Upper lobe of right lung (tissue), 1 donor: ENCODE data around the gene MAN1A2. TPM values are rescaled to one million over a fixed set of nuclear protein-coding genes. Genes with fewer than 3 reads are reported as not detected.
"Not testable (repeated sequence)": the region's sequence is repeated elsewhere in the genome, so short reads cannot be mapped to it uniquely, and the experiment has no call there.

Source experiments
- ATAC-seq: fragments of 200-7000 bp; cut with Tn5 transposase; one replicate; pipeline ENCODE4 v1.9.1; 2020; ENCODE audit warnings: mild to moderate bottlenecking, moderate library complexity
- DNase-seq: peaks from one replicate; pipeline ENCODE4 v3.0.0-alpha.2; 2020
- H3K27ac ChIP-seq: fragments of 200-600 bp; one replicate; pipeline ENCODE4 v1.8.0; 2022
- H3K27me3 ChIP-seq: fragments of 200-600 bp; one replicate; pipeline ENCODE4 v1.8.0; 2022; ENCODE audit warnings: mild to moderate bottlenecking
- H3K36me3 ChIP-seq: fragments of 200-600 bp; one replicate; pipeline ENCODE4 v1.8.0; 2022
- H3K4me1 ChIP-seq: fragments of 200-600 bp; one replicate; pipeline ENCODE4 v1.8.0; 2022
- H3K4me3 ChIP-seq: fragments of 200-600 bp; one replicate; pipeline ENCODE4 v1.8.0; 2022; ENCODE audit warnings: mild to moderate bottlenecking
- H3K9me3 ChIP-seq: fragments of 200-600 bp; one replicate; pipeline ENCODE4 v1.8.0; 2022
- intact Hi-C: fragments of 100-400 bp; cut with DNase I; formaldehyde crosslinking; loops from one replicate; pipeline ENCODE4 v1.11.0; 2022
- total RNA-seq: library from RNA; stranded (reverse); fragmentation: NEBNext Ultra II Directional; extraction: Animal tissue kit (Norgen Biotek cat#: 25700); gene quantifications from one replicate; pipeline ENCODE4 v1.2.1, GENCODE V29; 2021
- TF ChIP-seq, protein P1 (sequence below): fragments of 200-600 bp; IDR thresholded peaks from one replicate; pipeline ENCODE4 v1.8.0; 2022; ENCODE audit warnings: antibody characterized with exemption
- donor health status: DM: no; HTN: yes; CAD: no; lungs with severe emphysema.

MAN1A2 gene
- total RNA-seq, 1 donor from 2014 or later = 40.3 TPM

DNA sequence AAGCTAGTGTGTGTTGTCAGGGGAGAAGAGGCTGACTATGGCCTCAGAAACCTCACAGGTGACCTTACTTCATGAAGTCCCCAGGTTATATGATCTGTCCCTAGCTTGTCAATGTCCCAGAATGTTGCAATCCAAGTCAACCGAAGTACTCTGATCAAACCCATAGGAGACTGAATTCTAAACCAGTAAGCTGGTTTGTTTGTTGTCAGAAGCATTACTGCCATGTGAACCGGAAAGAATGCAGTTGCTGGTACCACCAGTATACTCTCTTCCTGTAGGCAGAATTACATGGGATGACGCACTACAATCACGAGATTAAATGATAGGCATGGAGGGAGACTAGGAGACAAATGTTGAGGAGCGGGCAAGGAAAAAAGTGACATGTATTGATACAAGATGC lies 26.1 kb upstream of the MAN1A2 start:
- intact Hi-C loops = no loop called here
- TF ChIP-seq, protein P1, sequence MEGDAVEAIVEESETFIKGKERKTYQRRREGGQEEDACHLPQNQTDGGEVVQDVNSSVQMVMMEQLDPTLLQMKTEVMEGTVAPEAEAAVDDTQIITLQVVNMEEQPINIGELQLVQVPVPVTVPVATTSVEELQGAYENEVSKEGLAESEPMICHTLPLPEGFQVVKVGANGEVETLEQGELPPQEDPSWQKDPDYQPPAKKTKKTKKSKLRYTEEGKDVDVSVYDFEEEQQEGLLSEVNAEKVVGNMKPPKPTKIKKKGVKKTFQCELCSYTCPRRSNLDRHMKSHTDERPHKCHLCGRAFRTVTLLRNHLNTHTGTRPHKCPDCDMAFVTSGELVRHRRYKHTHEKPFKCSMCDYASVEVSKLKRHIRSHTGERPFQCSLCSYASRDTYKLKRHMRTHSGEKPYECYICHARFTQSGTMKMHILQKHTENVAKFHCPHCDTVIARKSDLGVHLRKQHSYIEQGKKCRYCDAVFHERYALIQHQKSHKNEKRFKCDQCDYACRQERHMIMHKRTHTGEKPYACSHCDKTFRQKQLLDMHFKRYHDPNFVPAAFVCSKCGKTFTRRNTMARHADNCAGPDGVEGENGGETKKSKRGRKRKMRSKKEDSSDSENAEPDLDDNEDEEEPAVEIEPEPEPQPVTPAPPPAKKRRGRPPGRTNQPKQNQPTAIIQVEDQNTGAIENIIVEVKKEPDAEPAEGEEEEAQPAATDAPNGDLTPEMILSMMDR = no peak

DNA sequence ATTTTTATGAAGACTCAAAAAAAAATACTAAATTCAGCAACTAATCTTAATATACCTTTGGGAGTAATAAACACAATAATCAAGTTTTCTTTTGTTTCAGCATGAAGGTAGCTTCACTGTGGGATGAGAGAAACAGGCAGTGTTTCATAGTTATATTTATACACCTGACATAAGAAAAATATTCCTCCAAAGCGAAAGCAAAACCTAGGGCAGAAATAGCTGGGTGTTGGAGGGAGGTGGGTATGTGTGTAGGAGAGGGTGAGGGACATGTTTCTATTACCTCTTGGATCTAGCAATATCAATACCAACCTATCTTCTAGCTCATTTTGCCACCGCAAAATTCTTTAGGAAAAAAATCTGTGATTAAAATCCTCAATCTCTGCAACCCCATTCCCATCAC lies 24.9 kb upstream of the MAN1A2 start:
- Histone ChIP-seq H3K27me3 (no peaks in the 10 kb centered on the region), H3K27ac (no peak overlapping the region), H3K4me3 (no peak overlapping the region), H3K36me3 (no peaks in the 10 kb centered on the region), H3K9me3 (no peaks in the 10 kb centered on the region), H3K4me1 (no peaks in the 10 kb centered on the region)
- ATAC-seq (no peak), DNase-seq (no peak)
- intact Hi-C loops = no loop called here
- TF ChIP-seq, protein P1 = no peak

More for the DNA sequence above, 26.1 kb upstream of the MAN1A2 start:
- H3K27me3 ChIP-seq = no peaks in the 10 kb centered on the region
- DNase-seq = no peak
- no peak for ATAC-seq
- no peaks in the 10 kb centered on the region for H3K36me3 ChIP-seq
- no peak overlapping the region for H3K27ac ChIP-seq
- H3K4me3 ChIP-seq = no peak overlapping the region
- no peaks in the 10 kb centered on the region for H3K4me1 ChIP-seq
- no peaks in the 10 kb centered on the region for H3K9me3 ChIP-seq

DNA sequence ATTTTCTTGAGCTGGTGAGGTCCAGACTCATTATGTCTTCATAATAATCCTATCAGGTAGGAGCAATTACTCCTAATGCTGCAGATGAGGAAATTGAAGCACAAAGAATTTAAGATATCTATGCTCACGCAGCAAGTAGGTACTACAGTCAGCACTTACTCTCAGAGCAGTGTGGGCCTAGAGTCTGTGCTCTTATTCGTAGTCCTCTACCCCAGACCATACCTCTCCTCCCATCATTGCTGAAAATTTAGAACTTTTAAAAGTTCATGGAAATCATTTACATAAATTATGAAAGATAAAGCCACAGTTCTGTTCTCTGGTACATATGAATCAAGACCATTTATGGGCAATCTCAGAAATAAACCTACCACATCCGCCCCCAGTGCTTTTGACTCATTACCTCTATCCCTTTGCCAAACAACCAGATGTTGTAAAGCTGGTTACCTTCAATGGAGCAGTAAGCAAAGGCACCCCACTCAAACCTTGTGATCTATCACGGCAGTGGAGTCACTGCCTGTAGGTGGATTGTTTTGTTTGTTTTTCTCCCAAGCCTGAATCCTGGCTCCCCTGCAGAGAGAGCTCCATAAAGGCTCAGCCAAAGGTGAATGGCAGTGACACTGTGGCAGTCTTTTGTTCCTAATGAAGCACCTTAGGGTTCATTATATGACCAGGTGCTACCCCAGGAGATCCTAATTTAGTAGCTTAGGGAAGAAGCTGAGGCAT lies 20.9 kb upstream of the MAN1A2 start:
- DNase-seq = no peak
- Histone ChIP-seq H3K36me3 (no peaks in the 10 kb centered on the region), H3K27me3 (no peaks in the 10 kb centered on the region), H3K4me3 (no peak overlapping the region), H3K27ac (no peak overlapping the region), H3K9me3 (no peaks in the 10 kb centered on the region), H3K4me1 (no peaks in the 10 kb centered on the region)
- no peak for ATAC-seq
- TF ChIP-seq, protein P1 = no peak
- intact Hi-C loops = no loop called here

DNA sequence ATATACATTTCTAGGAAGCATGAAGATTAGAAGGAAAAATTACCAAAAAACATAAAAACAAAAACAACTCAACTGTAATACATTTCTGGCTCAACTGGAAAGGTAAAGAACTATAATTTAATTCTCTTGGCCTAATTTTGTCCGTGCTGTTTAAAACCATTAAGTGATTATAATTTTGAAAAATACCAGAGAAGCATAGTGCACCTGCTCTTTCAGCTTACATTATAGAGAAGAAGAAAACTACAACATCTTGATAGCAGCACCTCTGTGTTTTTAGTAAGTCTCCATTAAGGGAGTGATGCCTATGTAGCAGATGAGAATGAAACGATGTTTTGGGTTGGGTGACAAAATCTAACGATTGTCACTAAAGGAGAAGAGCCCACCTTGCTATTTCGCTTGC lies 19.3 kb upstream of the MAN1A2 start:
- Histone ChIP-seq H3K4me1 (no peaks in the 10 kb centered on the region), H3K27ac (no peak overlapping the region), H3K9me3 (no peaks in the 10 kb centered on the region), H3K27me3 (no peaks in the 10 kb centered on the region), H3K36me3 (no peaks in the 10 kb centered on the region), H3K4me3 (no peak overlapping the region)
- no peak for DNase-seq
- ATAC-seq = no peak
- TF ChIP-seq, protein P1 = no peak
- intact Hi-C loops = no loop called here

DNA sequence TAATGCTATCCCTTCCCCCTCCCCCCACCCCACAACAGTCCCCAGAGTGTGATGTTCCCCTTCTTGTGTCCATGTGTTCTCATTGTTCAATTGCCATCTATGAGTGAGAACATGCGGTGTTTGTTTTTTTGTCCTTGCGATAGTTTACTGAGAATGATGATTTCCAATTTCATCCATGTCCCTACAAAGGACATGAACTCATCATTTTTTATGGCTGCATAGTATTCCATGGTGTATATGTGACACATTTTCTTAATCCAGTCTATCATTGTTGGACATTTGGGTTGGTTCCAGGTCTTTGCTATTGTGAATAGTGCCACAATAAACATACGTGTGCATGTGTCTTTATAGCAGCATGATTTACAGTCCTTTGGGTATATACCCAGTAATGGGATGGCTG lies 14.6 kb upstream of the MAN1A2 start:
- H3K4me1 ChIP-seq, H3K27me3 ChIP-seq, H3K4me3 ChIP-seq, ATAC-seq, H3K9me3 ChIP-seq, DNase-seq, intact Hi-C loops, H3K27ac ChIP-seq, H3K36me3 ChIP-seq: not testable (repeated sequence)

DNA sequence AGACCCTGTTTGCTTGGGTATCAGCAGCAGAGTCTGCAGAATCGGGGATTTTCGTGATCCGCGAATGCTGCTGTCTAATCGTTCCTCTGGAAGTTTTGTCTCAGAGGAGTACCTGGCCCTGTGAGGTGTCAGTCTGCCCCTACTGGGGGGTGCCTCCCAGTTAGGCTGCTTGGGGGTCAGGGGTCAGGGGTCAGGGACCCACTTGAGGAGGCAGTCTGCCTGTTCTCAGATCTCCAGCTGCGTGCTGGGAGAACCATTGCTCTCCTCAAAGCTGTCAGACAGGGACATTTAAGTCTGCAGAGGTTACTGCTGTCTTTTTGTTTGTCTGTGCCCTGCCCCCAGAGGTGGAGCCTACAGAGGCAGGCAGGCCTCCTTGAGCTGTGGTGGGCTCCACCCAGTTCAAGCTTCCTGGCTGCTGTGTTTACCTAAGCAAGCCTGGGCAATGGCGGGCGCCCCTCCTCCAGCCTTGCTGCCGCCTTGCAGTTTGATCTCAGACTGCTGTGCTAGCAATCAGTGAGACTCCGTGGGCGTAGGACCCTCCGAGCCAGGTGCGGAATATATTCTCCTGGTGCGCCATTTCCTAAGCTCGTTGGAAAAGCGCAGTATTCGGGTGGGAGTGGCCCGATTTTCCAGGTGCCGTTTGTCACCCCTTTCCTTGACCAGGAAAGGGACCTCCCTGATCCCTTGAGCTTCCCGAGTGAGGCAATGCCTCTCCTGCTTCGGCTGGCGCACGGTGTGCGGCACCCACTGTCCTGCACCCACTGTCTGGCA lies 9.2 kb upstream of the MAN1A2 start:
- not testable (repeated sequence) for ATAC-seq, H3K27me3 ChIP-seq, DNase-seq

DNA sequence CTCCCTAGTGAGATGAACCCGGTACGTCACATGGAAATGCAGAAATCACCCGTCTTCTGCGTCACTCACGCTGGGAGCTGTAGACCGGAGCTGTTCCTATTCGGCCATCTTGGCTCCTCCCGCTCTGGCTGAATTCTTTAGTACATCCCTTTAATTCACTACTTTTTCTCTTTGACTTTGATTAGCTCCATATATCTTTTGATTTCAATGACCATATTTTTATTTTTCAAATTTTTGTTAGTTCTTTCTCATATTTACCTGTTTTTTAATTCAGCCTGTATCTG lies 8.7 kb upstream of the MAN1A2 start:
- H3K4me3 ChIP-seq, H3K4me1 ChIP-seq, H3K9me3 ChIP-seq, ATAC-seq, H3K36me3 ChIP-seq, DNase-seq, H3K27me3 ChIP-seq, intact Hi-C loops, H3K27ac ChIP-seq: not testable (repeated sequence)

More for the DNA sequence above, 9.2 kb upstream of the MAN1A2 start:
- H3K36me3 ChIP-seq, H3K4me1 ChIP-seq, H3K4me3 ChIP-seq, H3K9me3 ChIP-seq, H3K27ac ChIP-seq, intact Hi-C loops: not testable (repeated sequence)
